Measurements from ENCODE around the gene ZNF438.

DNA sequence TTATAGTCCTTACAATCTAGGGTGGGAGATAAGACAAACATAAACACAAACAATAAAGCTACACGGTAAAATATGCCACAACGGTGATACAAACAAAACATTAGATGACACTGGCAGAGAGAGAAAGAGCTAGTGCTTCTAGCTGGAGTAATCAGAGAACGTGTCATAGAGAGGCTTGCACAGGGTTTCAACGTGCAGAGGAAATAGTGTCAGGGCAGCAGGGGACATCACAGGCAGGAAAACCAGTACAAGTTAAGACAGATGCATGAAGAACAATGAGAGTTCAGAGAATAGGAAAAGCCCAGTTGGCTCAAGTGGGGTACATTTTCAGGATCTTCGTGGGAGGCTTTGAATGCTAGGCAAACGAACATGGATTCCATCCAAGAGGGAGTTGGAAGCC is 91.4 kb downstream of the ZNF438 start:
- no peak for TF ChIP-seq POLR2A (IDR thresholded peaks at IDR 0.05)
- TF ChIP-seq, protein P1, sequence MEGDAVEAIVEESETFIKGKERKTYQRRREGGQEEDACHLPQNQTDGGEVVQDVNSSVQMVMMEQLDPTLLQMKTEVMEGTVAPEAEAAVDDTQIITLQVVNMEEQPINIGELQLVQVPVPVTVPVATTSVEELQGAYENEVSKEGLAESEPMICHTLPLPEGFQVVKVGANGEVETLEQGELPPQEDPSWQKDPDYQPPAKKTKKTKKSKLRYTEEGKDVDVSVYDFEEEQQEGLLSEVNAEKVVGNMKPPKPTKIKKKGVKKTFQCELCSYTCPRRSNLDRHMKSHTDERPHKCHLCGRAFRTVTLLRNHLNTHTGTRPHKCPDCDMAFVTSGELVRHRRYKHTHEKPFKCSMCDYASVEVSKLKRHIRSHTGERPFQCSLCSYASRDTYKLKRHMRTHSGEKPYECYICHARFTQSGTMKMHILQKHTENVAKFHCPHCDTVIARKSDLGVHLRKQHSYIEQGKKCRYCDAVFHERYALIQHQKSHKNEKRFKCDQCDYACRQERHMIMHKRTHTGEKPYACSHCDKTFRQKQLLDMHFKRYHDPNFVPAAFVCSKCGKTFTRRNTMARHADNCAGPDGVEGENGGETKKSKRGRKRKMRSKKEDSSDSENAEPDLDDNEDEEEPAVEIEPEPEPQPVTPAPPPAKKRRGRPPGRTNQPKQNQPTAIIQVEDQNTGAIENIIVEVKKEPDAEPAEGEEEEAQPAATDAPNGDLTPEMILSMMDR (IDR thresholded peaks at IDR 0.05), result no peak

Data from Peyer's patch (tissue), 4 donors.